Smooth muscle cell (in vitro differentiated cells): Measurements from ENCODE around the gene CENPX. TPM values are rescaled to one million over a fixed set of nuclear protein-coding genes. Genes with fewer than 3 reads are reported as not detected.

Experiments used
- DNase-seq: peaks from one replicate; lab custom pipeline; 2025; ENCODE audit not compliant: unreplicated experiment; lab: John Stamatoyannopoulos, UW
- H2AFZ ChIP-seq: fragments of 200-600 bp; sonication (generic); 2 replicates; pipeline ENCODE4 v1.6.0; 2016; ENCODE audit warnings: antibody characterized with exemption, low read depth, mild to moderate bottlenecking
- H3F3A ChIP-seq: fragments of 200-600 bp; sonication (generic); 2 replicates; pipeline ENCODE4 v1.6.0; 2017; ENCODE audit warnings: antibody characterized with exemption, low read depth
- H3K27ac ChIP-seq: fragments of 200-600 bp; sonication (generic); 2 replicates; pipeline ENCODE4 v1.5.1; 2016; ENCODE audit warnings: low read depth, mild to moderate bottlenecking
- H3K27me3 ChIP-seq: fragments of 200-600 bp; sonication (generic); 2 replicates; pipeline ENCODE4 v1.6.1; 2016; ENCODE audit warnings: low read depth, mild to moderate bottlenecking
- H3K36me3 ChIP-seq: fragments of 200-600 bp; sonication (generic); 2 replicates; pipeline ENCODE4 v1.5.1; 2016; ENCODE audit warnings: low read depth
- H3K4me1 ChIP-seq: fragments of 200-600 bp; sonication (generic); 2 replicates; pipeline ENCODE4 v1.5.1; 2016; ENCODE audit warnings: low read depth
- H3K4me2 ChIP-seq: fragments of 200-600 bp; sonication (generic); 2 replicates; pipeline ENCODE4 v1.6.0; 2016; ENCODE audit warnings: mild to moderate bottlenecking
- H3K4me3 ChIP-seq: fragments of 200-600 bp; sonication (generic); 2 replicates; pipeline ENCODE4 v1.5.1; 2016; ENCODE audit warnings: mild to moderate bottlenecking
- H3K79me2 ChIP-seq: fragments of 200-600 bp; sonication (generic); 2 replicates; pipeline ENCODE4 v1.6.0; 2016; ENCODE audit warnings: low read depth, mild to moderate bottlenecking
- H3K9ac ChIP-seq: fragments of 200-600 bp; sonication (generic); 2 replicates; pipeline ENCODE4 v1.6.0; 2016; ENCODE audit warnings: low read depth
- H3K9me3 ChIP-seq: fragments of 200-600 bp; sonication (generic); replicated peaks from 2 replicates; pipeline ENCODE4 v1.5.1; 2016; ENCODE audit warnings: low read depth
- H4K20me1 ChIP-seq: fragments of 200-600 bp; sonication (generic); 2 replicates; pipeline ENCODE4 v1.6.0; 2016; ENCODE audit warnings: low read depth
- CTCF ChIP-seq: fragments of 200-600 bp; sonication (generic); IDR thresholded peaks from 2 replicates; pipeline ENCODE4 v1.5.1; 2017; ENCODE audit warnings: borderline replicate concordance, mild to moderate bottlenecking, antibody characterized with exemption; ENCODE audit not compliant: insufficient read depth, poor library complexity, severe bottlenecking
- WGBS: methylation state at CpG from one replicate; pipeline ENCODE4 v1.1.7; 2016; ENCODE audit warnings: low lambda C conversion rate; 5-methylcytosine and 5-hydroxymethylcytosine counted together
- polyA plus RNA-seq: library from polyadenylated mRNA; unstranded; fragments of >200 nt; fragmentation: Nextera tagmentation; extraction: Ambion mirVana; gene quantifications from 2 replicates; pipeline ENCODE4 v1.2.1, GENCODE V29; 2016
- total RNA-seq: library from RNA; depleted of rRNA; stranded (reverse); fragments of >200 nt; gene quantifications from 2 replicates; pipeline ENCODE4 v1.2.3, GENCODE V29; 2014

The CENPX gene
- total and polyA plus RNA-seq, 2 experiments from 2014 or later = 44.6 to 57.5 TPM

GRCh38 chr17:82020572-82021106 is 2.0 kb downstream of the CENPX start:
- H3K4me3 ChIP-seq = no peak overlapping the region

GRCh38 chr17:82019690-82020571 is 2.7 kb downstream of the CENPX start:
- H3K9ac ChIP-seq = no peak overlapping the region
- no peak for DNase-seq
- no peaks in the 10 kb centered on the region for H3F3A ChIP-seq
- peak; percentile 69 for TF ChIP-seq CTCF
- H4K20me1 ChIP-seq = peaks cover 27% of the 10 kb centered on the region
- peaks cover 3% of the 10 kb centered on the region for H3K79me2 ChIP-seq
- no peaks in the 10 kb centered on the region for H3K36me3 ChIP-seq
- no peak overlapping the region for H3K27ac ChIP-seq
- H3K4me1 ChIP-seq = peaks cover 15% of the 10 kb centered on the region
- no peaks in the 10 kb centered on the region for H3K27me3 ChIP-seq
- H2AFZ ChIP-seq = no peak overlapping the region
- H3K4me3 ChIP-seq = no peak overlapping the region
- H3K4me2 ChIP-seq = no peak overlapping the region
- WGBS = 65% methylated on average over 26 of the region's 34 CpGs
- H3K9me3 ChIP-seq = no peaks in the 10 kb centered on the region

More at GRCh38 chr17:82020572-82021106, 2.0 kb downstream of the CENPX start:
- no peak overlapping the region for H3K27ac ChIP-seq
- no peaks in the 10 kb centered on the region for H3K9me3 ChIP-seq
- no peak for DNase-seq
- no peak overlapping the region for H2AFZ ChIP-seq
- no peak overlapping the region for H3K9ac ChIP-seq
- WGBS = 88% methylated on average over 14 of the region's 14 CpGs
- H3K27me3 ChIP-seq = no peaks in the 10 kb centered on the region
- no peaks in the 10 kb centered on the region for H3K36me3 ChIP-seq
- H3K79me2 ChIP-seq = peaks cover 3% of the 10 kb centered on the region
- H3K4me2 ChIP-seq = no peak overlapping the region
- H3F3A ChIP-seq = no peaks in the 10 kb centered on the region
- H3K4me1 ChIP-seq = peaks cover 15% of the 10 kb centered on the region
- no peak for TF ChIP-seq CTCF
- peaks cover 27% of the 10 kb centered on the region for H4K20me1 ChIP-seq

- WGBS = 94% methylated on average over 33 of the region's 33 CpGs
- no peak for TF ChIP-seq CTCF
- H3K27ac ChIP-seq = no peak overlapping the region
These were observed 3.5 kb downstream of the CENPX start for GRCh38 chr17:82018989-82019689.

More at GRCh38 chr17:82018989-82019689, 3.5 kb downstream of the CENPX start:
- no peak overlapping the region for H2AFZ ChIP-seq
- no peaks in the 10 kb centered on the region for H3K36me3 ChIP-seq
- H3K4me2 ChIP-seq = no peak overlapping the region
- peaks cover 27% of the 10 kb centered on the region for H4K20me1 ChIP-seq
- H3K79me2 ChIP-seq = peaks cover 3% of the 10 kb centered on the region
- H3K9ac ChIP-seq = no peak overlapping the region
- no peaks in the 10 kb centered on the region for H3F3A ChIP-seq
- H3K9me3 ChIP-seq = no peaks in the 10 kb centered on the region
- no peak for DNase-seq
- no peak overlapping the region for H3K4me3 ChIP-seq
- peaks cover 12% of the 10 kb centered on the region for H3K4me1 ChIP-seq
- no peaks in the 10 kb centered on the region for H3K27me3 ChIP-seq
